ENCODE data around the gene SSR1. TPM values are rescaled to one million over a fixed set of nuclear protein-coding genes. Genes with fewer than 3 reads are reported as not detected.

Gene SSR1
- total and polyA plus RNA-seq, 9 of the 15 experiments (the other 6 are each of a cell fraction or from before 2014, with no cell fraction given) = 87.7 to 220 (median 144) TPM

GRCh38 chr6:7238900-7239589 is 74.0 kb downstream of the SSR1 start (continued):
- no peak for TF ChIP-seq E4F1 (CRISPR knock-in tag; IDR thresholded peaks at IDR 0.05; ENCODE audit: borderline replicate concordance)
- TF ChIP-seq SP1 (CRISPR knock-in tag; IDR thresholded peaks at IDR 0.05) = peak; percentile 57; the same call in 1 of the 2 replicates
- TF ChIP-seq FOXM1 (IDR thresholded peaks at IDR 0.05; ENCODE audit: low read depth) = no peak
- TF ChIP-seq FOXM1 (CRISPR knock-in tag; IDR thresholded peaks at IDR 0.05; ENCODE audit: low read depth) = 0 out of 2 replicates have a peak, but pooled peaks have one; percentile 38
- no peak for TF ChIP-seq ATF4 (CRISPR knock-in tag; IDR thresholded peaks at IDR 0.05)
- no peak for TF ChIP-seq ETV1 (tag; conservative IDR thresholded peaks at IDR 0.05; ENCODE audit: low read depth)
- no peak for TF ChIP-seq EHMT2 (IDR thresholded peaks at IDR 0.05)
- TF ChIP-seq THRB (CRISPR knock-in tag; conservative IDR thresholded peaks at IDR 0.05) = no peak
- no peak for TF ChIP-seq GTF2E2 (tag; IDR thresholded peaks at IDR 0.05)
- no peak for TF ChIP-seq CEBPG (CRISPR knock-in tag; IDR thresholded peaks at IDR 0.05)
- no peak for TF ChIP-seq CEBPG (tag; conservative IDR thresholded peaks at IDR 0.05 in 1 of 2, IDR thresholded peaks at IDR 0.05 in 1 of 2)
- TF ChIP-seq STAG1 (CRISPR knock-in tag; IDR thresholded peaks at IDR 0.05; ENCODE audit: borderline replicate concordance) = peak; percentile 70; the same call in 1 of the 2 replicates
- no peak; the same call in 1 of the 2 replicates for TF ChIP-seq POLR2A (conservative IDR thresholded peaks at IDR 0.05)
- no peak for TF ChIP-seq NEUROD1 (IDR thresholded peaks at IDR 0.05; ENCODE audit: borderline replicate concordance, low read depth, low read length, partially characterized antibody)
- no peak for TF ChIP-seq CLOCK (CRISPR knock-in tag; IDR thresholded peaks at IDR 0.05; ENCODE audit: borderline replicate concordance)
- no peak for TF ChIP-seq ZNF785 (CRISPR knock-in tag; IDR thresholded peaks at IDR 0.05)
- TF ChIP-seq ELK3 (CRISPR knock-in tag; IDR thresholded peaks at IDR 0.05) = no peak
- TF ChIP-seq KHSRP (IDR thresholded peaks at IDR 0.05) = no peak
- TF ChIP-seq KLF1 (tag; IDR thresholded peaks at IDR 0.05) = no peak
- TF ChIP-seq KDM1A (IDR thresholded peaks at IDR 0.05) = no peak
- no peak for TF ChIP-seq XRCC3 (IDR thresholded peaks at IDR 0.05)
- no peak for TF ChIP-seq ZNF121 (CRISPR knock-in tag; conservative IDR thresholded peaks at IDR 0.05)
